Fibroblast of skin of left biceps (primary cell): ENCODE measurements around the gene LPAR6.
A peak's percentile ranks its signal among the peaks of the same experiment; 100 is the strongest.
"Not testable (repeated sequence)": the region's sequence is repeated elsewhere in the genome, so short reads cannot be mapped to it uniquely, and the experiment has no call there.

Source experiments
- DNase-seq, 2 experiments: peaks; one replicate each; pipeline ENCODE4 v3.0.0-alpha.2; 2013; ENCODE audit warnings: low read depth in 2 of 2

The LPAR6 gene

GRCh38 chr13:48412881-48413351 is at the start of gene LPAR6:
LPAR6 (minus strand) TSS chr13:48413113; CDS start chr13:48412423, 690 bp downstream.
- DNase-seq: no peak

GRCh38 chr13:48457578-48458242 is 44.8 kb upstream of the LPAR6 start:
- no peak for DNase-seq

GRCh38 chr13:48456546-48456945 is 43.6 kb upstream of the LPAR6 start:
- no peak for DNase-seq

- peak in 1 of 2 experiments; percentile 35 for DNase-seq
Observed at GRCh38 chr13:48451196-48451595, 38.3 kb upstream of the LPAR6 start.

GRCh38 chr13:48449656-48450055 is 36.7 kb upstream of the LPAR6 start:
- no peak for DNase-seq

- DNase-seq: no peak
Observed at GRCh38 chr13:48448959-48449614, 36.2 kb upstream of the LPAR6 start.

GRCh38 chr13:48448285-48448958 is 35.5 kb upstream of the LPAR6 start:
- no peak for DNase-seq

DNA sequence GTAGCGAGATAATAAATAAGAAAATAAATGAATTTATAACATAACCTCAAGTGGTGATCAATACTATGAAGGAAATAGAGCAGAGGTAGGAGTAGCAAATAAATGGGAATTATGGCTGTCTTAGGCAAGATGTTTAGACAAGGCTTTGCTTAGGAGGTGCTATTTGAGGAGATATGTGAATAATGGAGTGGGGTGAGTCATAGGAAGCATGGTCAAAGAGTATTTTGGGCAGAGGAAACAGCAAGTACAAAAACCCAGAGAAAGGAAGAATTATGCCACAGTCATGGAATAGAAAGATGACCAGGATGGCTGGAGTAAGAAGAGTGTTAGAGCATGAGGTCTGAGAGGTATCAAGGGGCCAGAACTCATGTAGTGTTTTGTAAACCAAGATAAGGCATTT is 33.6 kb upstream of the LPAR6 start:
- DNase-seq: no peak

GRCh38 chr13:48443442-48444208 is 30.7 kb upstream of the LPAR6 start:
- DNase-seq: no peak

DNA sequence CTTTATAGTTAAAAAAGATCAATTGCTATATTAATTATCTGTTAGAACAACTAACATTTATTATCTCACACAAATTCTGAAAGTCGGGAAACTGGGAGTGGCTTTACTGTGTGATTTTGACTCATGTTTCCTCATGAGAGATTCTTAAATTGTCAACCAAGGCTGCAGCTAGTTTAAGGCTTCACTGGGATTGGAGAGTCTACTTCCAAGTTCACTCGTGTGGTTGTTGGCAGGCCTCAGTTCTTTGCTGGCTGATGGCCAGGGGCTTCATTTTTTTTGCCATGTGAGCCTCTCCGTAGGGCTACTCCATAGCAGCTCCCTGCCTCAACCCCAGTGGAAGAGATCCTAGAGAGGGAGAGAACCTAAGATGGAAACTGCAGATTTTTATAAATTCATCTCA is 24.5 kb upstream of the LPAR6 start:
- DNase-seq: no peak

DNA sequence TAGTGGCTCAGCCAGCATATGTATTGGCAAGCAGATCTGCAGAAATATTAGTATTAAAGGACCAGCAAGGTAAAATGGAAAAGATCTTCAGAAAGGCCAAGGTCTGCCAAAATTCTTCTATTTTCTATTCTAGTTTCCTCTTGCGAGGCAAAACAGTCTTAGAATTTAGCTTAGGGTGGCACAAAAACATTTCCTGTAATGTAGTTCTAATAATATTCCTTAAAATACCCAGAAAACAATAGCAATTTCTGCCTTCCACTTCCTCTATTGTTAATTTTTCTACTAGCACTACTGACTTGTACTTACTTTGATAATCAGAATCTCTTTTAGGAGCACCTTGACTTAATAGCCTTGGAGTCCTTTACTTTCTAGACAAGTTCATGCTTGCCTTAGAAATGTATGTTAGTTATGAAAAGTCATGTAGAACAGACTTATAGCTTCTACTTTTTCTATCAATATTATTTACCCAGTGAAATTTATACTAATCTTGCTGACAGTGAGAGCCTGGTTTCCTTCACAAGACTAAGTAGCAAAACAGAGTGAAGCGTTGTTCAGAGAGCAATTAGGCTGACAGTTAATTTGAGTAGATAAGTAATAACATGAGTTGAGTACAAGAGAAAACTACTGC is 23.9 kb upstream of the LPAR6 start:
- DNase-seq: no peak

DNA sequence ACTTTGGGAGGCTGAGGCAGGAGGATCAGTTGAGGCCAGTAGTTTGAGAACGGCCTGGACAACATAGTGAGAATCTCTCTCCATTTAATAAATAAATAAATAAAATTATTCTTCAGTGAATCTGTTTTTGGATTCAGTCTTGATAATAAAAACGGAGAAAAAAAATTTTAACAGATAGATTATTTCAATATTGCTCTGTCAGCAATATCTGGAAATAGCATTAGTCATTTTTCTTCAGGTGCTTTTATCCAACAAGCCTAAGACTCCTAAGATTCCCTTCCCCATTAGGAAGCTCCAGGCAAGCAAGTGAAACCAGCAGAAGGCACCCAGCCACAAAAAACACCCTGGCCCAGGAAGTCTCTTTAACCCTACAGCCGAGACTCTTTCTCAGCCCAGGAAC is 21.3 kb upstream of the LPAR6 start:
- no peak for DNase-seq

DNA sequence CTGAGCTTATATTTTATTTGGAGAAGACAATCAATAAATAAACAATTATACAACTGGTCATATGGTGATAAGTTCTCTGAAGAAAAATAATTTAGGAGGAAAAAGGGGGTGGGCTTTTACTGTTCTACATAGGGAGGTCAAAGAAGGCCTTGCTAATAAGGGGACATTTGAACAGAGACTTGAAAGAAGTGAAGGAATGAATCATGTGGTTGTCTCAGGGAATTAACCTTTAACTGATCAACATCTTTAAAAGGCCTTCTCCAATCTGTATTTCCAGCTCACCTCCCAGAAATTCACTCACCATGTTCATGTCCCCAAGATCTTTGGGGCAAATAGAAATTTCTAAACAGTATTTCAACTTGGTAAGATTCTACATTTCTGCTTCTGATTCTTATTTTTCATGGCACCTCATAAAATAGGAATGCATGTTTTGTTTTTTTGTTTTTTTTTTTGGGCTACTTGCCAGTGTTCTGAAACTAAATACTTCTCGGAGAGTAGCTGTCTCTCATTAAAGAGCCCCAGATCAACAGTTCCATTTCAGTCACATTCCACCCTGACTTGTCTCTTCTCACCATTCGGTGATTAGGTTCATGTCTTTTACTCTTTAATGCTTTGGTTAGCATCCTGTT is 19.2 kb upstream of the LPAR6 start:
- peak in 1 of 2 experiments; percentile 40 for DNase-seq

- no peak for DNase-seq
Observed at GRCh38 chr13:48431431-48431830, 18.5 kb upstream of the LPAR6 start.

GRCh38 chr13:48429886-48430285 is 17.0 kb upstream of the LPAR6 start:
- no peak for DNase-seq

GRCh38 chr13:48429036-48429435 is 16.1 kb upstream of the LPAR6 start:
- DNase-seq: no peak

DNA sequence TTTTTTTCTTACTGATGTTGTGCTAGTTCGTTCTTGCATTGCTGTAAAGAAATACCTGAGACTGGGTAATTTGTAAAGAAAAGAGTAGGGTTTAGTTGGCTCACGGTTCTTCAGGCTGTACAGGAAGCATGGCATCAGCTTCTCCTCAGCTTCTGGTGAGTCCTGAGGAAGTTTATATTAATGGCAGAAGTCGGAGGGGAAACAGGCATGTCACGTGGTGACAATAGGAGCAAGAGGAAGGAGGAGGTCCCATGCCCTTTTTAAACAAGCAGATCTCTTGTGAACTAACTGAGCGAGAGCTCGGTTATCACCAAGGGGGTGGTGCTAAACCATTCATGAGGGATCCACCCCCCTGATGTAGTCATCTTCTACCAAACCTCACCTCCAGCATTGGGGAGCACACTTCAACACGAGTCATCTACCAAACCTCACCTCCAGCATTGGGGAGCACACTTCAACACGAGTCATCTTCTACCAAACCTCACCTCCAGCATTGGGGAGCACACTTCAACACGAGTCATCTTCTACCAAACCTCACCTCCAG is 13.9 kb upstream of the LPAR6 start:
- not testable (repeated sequence) for DNase-seq

DNA sequence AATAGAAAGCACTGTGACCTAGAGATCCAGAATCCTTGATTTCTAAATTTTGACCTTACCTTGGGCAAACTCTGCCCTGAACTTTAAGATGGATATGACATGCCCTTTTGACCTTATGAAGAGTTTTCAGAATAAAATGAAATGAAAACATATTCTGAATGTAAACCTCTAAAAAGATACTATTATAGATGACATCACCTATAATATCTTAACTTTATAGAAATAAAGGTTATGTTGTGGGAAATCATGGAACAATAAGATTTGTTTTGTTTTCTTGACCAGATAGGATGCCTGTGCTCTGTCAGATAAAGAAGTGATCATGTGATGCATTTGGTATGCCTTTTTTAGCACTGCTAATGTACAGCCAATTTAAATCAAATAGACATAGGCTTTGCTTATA is 13.1 kb upstream of the LPAR6 start:
- DNase-seq: no peak

GRCh38 chr13:48424212-48424611 is 11.3 kb upstream of the LPAR6 start:
- no peak for DNase-seq

DNA sequence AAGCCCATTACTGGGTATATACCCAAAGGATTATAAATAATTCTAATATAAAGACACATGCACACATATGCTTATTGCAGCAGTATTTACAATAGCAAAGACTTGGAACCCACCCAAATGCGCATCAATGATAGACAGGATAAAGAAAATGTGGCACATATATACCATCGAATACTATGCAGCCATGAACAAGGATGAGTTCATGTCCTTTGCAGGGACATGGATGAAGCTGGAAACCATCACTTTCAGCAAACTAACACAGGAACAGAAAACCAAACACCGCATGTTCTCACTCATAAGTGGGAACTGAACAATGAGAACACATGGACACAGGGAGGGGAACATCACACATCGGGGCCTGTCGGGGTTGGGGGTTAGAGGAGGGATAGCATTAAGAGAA is 9.1 kb upstream of the LPAR6 start:
- not testable (repeated sequence) for DNase-seq

- no peak for DNase-seq
Observed at GRCh38 chr13:48415516-48415915, 2.6 kb upstream of the LPAR6 start.
